K562 (cell line): ENCODE results near the gene MAP3K20.

Experiments used
- AFF4 ChIP-seq: sonication (generic); formaldehyde crosslinking; IDR thresholded peaks from 2 replicates; pipeline ENCODE4 v1.8.0; 2023; ENCODE audit warnings: mild to moderate bottlenecking, missing genetic modification reagents
- CAMTA2 ChIP-seq: fragments of 250-450 bp; sonication (Bioruptor Pico); conservative IDR thresholded peaks from 2 replicates; pipeline ENCODE4 v1.5.1; 2022
- EZH2 ChIP-seq: IDR thresholded peaks from 2 replicates; pipeline ENCODE4 v1.6.1; 2012; ENCODE audit warnings: low read depth, mild to moderate bottlenecking, inconsistent platforms, low read length, borderline replicate concordance
- LEF1 ChIP-seq: fragments of 450-650 bp; IDR thresholded peaks from 2 replicates; pipeline ENCODE4 v1.6.1; 2016; ENCODE audit warnings: mild to moderate bottlenecking
- MNT ChIP-seq, 2 experiments: fragments of 450-650 bp; conservative IDR thresholded peaks; 2 replicates each; pipeline ENCODE4 v1.6.1; 2017; ENCODE audit warnings: mild to moderate bottlenecking in 2 of 2, moderate library complexity in 2 of 2
- NCOA2 ChIP-seq, 2 experiments: fragments of 450-650 bp; IDR thresholded peaks; 2 replicates each; pipeline ENCODE4 v1.6.1; 2018; ENCODE audit warnings: mild to moderate bottlenecking in 2 of 2, moderate library complexity in 1 of 2; ENCODE audit not compliant: partially characterized antibody in 2 of 2
- NCOR1 ChIP-seq: fragments of 450-650 bp; IDR thresholded peaks from 2 replicates; pipeline ENCODE4 v1.6.1; 2016; ENCODE audit warnings: mild to moderate bottlenecking, moderate library complexity
- NFIX ChIP-seq: fragments of 250-450 bp; sonication (Bioruptor Pico); IDR thresholded peaks from 2 replicates; pipeline ENCODE4 v1.4.0; 2020; ENCODE audit warnings: low read depth, mild to moderate bottlenecking, moderate library complexity
- POLR3G ChIP-seq: IDR thresholded peaks from 2 replicates; pipeline ENCODE4 v1.6.1; 2011; ENCODE audit not compliant: insufficient read length, insufficient replicate concordance; ENCODE audit errors: extremely low read depth
- SETDB1 ChIP-seq: IDR thresholded peaks from one replicate; pipeline ENCODE4 v1.6.1; 2012; ENCODE audit warnings: low read length, control low read depth, inconsistent platforms
- ZBTB33 ChIP-seq: sonication (generic); formaldehyde crosslinking; IDR thresholded peaks from 2 replicates; pipeline ENCODE4 v1.8.1; 2023; ENCODE audit warnings: mild to moderate bottlenecking, missing genetic modification reagents
- TF ChIP-seq, protein P1 (sequence below), 3 experiments: IDR thresholded peaks in 2 of 3; conservative IDR thresholded peaks in 1 of 3; 2 replicates each; pipeline ENCODE4 v1.5.1; 2011 to 2012; ENCODE audit warnings: low read length in 3 of 3, mild to moderate bottlenecking in 3 of 3, control low read depth in 2 of 3, improper control_type of control experiment in 1 of 3, inconsistent platforms in 1 of 3, low read depth in 1 of 3, mixed read lengths in 1 of 3, moderate library complexity in 1 of 3; ENCODE audit not compliant: insufficient read depth in 2 of 3
- TF ChIP-seq, protein P2 (sequence below): fragments of 450-650 bp; IDR thresholded peaks from 2 replicates; pipeline ENCODE4 v1.6.1; 2018; ENCODE audit not compliant: partially characterized antibody
- TF ChIP-seq, protein P3 (sequence below): fragments of 450-650 bp; formaldehyde crosslinking; IDR thresholded peaks from 2 replicates; pipeline ENCODE4 v1.4.0; 2020; ENCODE audit warnings: mild to moderate bottlenecking, moderate library complexity

DNA sequence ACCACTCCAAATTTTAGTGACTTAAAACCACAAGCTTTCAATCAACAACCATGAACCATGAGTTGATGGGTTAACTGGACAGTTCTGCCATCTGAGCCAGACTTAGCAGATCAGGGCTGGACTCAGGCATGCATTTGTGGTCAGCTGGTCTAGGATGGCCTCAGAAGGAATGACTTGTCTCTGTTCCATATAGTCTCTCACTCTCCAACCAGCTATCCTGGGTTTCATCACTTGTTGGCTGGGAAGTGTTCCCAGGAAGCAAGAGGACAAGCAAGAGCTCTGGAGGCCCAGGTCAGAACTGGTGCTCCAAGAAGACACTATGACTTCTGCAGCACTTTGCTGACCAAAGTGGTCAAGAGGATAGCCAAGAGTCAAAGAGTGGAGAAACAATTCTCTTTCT lies 17.5 kb upstream of the MAP3K20 start:
- TF ChIP-seq NFIX (CRISPR knock-in tag) (no peak), ZBTB33 (CRISPR knock-in tag) (no peak), EZH2 (no peak), NCOR1 (no peak), MNT (conservative IDR thresholded peaks at IDR 0.05) (no peak), POLR3G (no peak), CAMTA2 (CRISPR knock-in tag) (no peak), NCOA2 (IDR thresholded peaks at IDR 0.05; ENCODE audit: partially characterized antibody in 2 of 2) (no peak), AFF4 (no peak), LEF1 (no peak), SETDB1 (no peak)
- TF ChIP-seq, protein P1, sequence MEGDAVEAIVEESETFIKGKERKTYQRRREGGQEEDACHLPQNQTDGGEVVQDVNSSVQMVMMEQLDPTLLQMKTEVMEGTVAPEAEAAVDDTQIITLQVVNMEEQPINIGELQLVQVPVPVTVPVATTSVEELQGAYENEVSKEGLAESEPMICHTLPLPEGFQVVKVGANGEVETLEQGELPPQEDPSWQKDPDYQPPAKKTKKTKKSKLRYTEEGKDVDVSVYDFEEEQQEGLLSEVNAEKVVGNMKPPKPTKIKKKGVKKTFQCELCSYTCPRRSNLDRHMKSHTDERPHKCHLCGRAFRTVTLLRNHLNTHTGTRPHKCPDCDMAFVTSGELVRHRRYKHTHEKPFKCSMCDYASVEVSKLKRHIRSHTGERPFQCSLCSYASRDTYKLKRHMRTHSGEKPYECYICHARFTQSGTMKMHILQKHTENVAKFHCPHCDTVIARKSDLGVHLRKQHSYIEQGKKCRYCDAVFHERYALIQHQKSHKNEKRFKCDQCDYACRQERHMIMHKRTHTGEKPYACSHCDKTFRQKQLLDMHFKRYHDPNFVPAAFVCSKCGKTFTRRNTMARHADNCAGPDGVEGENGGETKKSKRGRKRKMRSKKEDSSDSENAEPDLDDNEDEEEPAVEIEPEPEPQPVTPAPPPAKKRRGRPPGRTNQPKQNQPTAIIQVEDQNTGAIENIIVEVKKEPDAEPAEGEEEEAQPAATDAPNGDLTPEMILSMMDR (IDR thresholded peaks at IDR 0.05 in 2 of 3, conservative IDR thresholded peaks at IDR 0.05 in 1 of 3; ENCODE audit: insufficient read depth in 2 of 3, low read depth in 1 of 3, low read length in 3 of 3), result no peak
- TF ChIP-seq, protein P2, sequence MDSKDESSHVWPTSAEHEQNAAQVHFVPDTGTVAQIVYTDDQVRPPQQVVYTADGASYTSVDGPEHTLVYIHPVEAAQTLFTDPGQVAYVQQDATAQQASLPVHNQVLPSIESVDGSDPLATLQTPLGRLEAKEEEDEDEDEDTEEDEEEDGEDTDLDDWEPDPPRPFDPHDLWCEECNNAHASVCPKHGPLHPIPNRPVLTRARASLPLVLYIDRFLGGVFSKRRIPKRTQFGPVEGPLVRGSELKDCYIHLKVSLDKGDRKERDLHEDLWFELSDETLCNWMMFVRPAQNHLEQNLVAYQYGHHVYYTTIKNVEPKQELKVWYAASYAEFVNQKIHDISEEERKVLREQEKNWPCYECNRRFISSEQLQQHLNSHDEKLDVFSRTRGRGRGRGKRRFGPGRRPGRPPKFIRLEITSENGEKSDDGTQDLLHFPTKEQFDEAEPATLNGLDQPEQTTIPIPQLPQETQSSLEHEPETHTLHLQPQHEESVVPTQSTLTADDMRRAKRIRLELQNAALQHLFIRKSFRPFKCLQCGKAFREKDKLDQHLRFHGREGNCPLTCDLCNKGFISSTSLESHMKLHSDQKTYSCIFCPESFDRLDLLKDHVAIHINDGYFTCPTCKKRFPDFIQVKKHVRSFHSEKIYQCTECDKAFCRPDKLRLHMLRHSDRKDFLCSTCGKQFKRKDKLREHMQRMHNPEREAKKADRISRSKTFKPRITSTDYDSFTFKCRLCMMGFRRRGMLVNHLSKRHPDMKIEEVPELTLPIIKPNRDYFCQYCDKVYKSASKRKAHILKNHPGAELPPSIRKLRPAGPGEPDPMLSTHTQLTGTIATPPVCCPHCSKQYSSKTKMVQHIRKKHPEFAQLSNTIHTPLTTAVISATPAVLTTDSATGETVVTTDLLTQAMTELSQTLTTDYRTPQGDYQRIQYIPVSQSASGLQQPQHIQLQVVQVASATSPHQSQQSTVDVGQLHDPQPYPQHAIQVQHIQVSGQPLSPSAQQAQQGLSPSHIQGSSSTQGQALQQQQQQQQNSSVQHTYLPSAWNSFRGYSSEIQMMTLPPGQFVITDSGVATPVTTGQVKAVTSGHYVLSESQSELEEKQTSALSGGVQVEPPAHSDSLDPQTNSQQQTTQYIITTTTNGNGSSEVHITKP, result no peak
- TF ChIP-seq, protein P3, sequence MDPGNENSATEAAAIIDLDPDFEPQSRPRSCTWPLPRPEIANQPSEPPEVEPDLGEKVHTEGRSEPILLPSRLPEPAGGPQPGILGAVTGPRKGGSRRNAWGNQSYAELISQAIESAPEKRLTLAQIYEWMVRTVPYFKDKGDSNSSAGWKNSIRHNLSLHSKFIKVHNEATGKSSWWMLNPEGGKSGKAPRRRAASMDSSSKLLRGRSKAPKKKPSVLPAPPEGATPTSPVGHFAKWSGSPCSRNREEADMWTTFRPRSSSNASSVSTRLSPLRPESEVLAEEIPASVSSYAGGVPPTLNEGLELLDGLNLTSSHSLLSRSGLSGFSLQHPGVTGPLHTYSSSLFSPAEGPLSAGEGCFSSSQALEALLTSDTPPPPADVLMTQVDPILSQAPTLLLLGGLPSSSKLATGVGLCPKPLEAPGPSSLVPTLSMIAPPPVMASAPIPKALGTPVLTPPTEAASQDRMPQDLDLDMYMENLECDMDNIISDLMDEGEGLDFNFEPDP (CRISPR knock-in tag), result no peak
